ENCODE measurements around the gene CCT8.

Gene CCT8

GRCh38 chr21:29053656-29054055 lies 19.8 kb downstream of the CCT8 start:
- Histone ChIP-seq H3K4me3 (ENCODE audit: low read depth, low read length) (no peak overlapping the region), H4K91ac (ENCODE audit: low read depth, low read length) (no peak overlapping the region)

GRCh38 chr21:29053011-29053553 lies 20.4 kb downstream of the CCT8 start:
- H3K4me2 ChIP-seq (ENCODE audit: low read length): no peak overlapping the region
- H2BK120ac ChIP-seq (ENCODE audit: insufficient read depth, low read length, poor library complexity): no peak overlapping the region
- H3K18ac ChIP-seq (ENCODE audit: low read length): no peak overlapping the region
- H2AFZ ChIP-seq (ENCODE audit: insufficient read depth, low read length, poor library complexity): no peak overlapping the region
- H2BK5ac ChIP-seq (ENCODE audit: low read depth, low read length, poor library complexity): no peak overlapping the region
- no CpG with 5 or more reads among the region's 5 CpGs for WGBS (ENCODE audit: extremely low coverage, insufficient coverage, insufficient read length)
- H3K9ac ChIP-seq (ENCODE audit: low read length): no peak overlapping the region
- no peaks in the 10 kb centered on the region for H3K79me1 ChIP-seq (ENCODE audit: low read length)
- DNase-seq: no peak
- H3K4ac ChIP-seq (ENCODE audit: low read depth, low read length): no peak overlapping the region
- H4K91ac ChIP-seq (ENCODE audit: low read depth, low read length): no peak overlapping the region
- H3K4me1 ChIP-seq (ENCODE audit: control insufficient read depth in 1 of 2, insufficient read depth in 2 of 2, low read length in 2 of 2): no peaks in the 10 kb centered on the region
- H3K27me3 ChIP-seq (ENCODE audit: insufficient read depth, low read length): no peaks in the 10 kb centered on the region
- peaks cover 3% of the 10 kb centered on the region for H3K9me3 ChIP-seq (ENCODE audit: insufficient read depth, low read depth, low read length)
- H2AK5ac ChIP-seq (ENCODE audit: low read length): no peak overlapping the region
- no peak overlapping the region for H3K27ac ChIP-seq (ENCODE audit: low read depth, low read length)
- no peaks in the 10 kb centered on the region for H3K79me2 ChIP-seq (ENCODE audit: control insufficient read depth, insufficient read depth, low read length, poor library complexity)
- H3K4me3 ChIP-seq (ENCODE audit: low read depth, low read length): no peak overlapping the region
- H4K8ac ChIP-seq (ENCODE audit: low read depth, low read length): no peak overlapping the region
- peaks cover 17 to 43% of the 10 kb centered on the region in 2 experiments for H3K36me3 ChIP-seq (ENCODE audit: control insufficient read depth in 1 of 2, insufficient read depth in 2 of 2, low read length in 2 of 2)
- H4K12ac ChIP-seq (ENCODE audit: low read depth, low read length): no peak overlapping the region
- no peak overlapping the region for H3K23ac ChIP-seq (ENCODE audit: low read length)
- no peak overlapping the region for H3K14ac ChIP-seq (ENCODE audit: low read length)
- no peak overlapping the region for H2BK12ac ChIP-seq (ENCODE audit: low read length)

More at GRCh38 chr21:29053656-29054055, 19.8 kb downstream of the CCT8 start:
- Histone ChIP-seq H3K27me3 (ENCODE audit: insufficient read depth, low read length) (no peaks in the 10 kb centered on the region), H3K79me1 (ENCODE audit: low read length) (no peaks in the 10 kb centered on the region), H3K4me2 (ENCODE audit: low read length) (no peak overlapping the region), H3K14ac (ENCODE audit: low read length) (no peak overlapping the region), H3K18ac (ENCODE audit: low read length) (no peak overlapping the region), H4K8ac (ENCODE audit: low read depth, low read length) (no peak overlapping the region), H3K9ac (ENCODE audit: low read length) (no peak overlapping the region), H2AK5ac (ENCODE audit: low read length) (no peak overlapping the region), H4K12ac (ENCODE audit: low read depth, low read length) (no peak overlapping the region), H3K9me3 (ENCODE audit: insufficient read depth, low read depth, low read length) (peaks cover 3% of the 10 kb centered on the region), H3K27ac (ENCODE audit: low read depth, low read length) (no peak overlapping the region), H3K4me1 (ENCODE audit: control insufficient read depth in 1 of 2, insufficient read depth in 2 of 2, low read length in 2 of 2) (no peaks in the 10 kb centered on the region), H2BK5ac (ENCODE audit: low read depth, low read length, poor library complexity) (no peak overlapping the region), H3K79me2 (ENCODE audit: control insufficient read depth, insufficient read depth, low read length, poor library complexity) (no peaks in the 10 kb centered on the region), H2AFZ (ENCODE audit: insufficient read depth, low read length, poor library complexity) (no peak overlapping the region), H3K23ac (ENCODE audit: low read length) (no peak overlapping the region), H2BK120ac (ENCODE audit: insufficient read depth, low read length, poor library complexity) (no peak overlapping the region), H2BK12ac (ENCODE audit: low read length) (no peak overlapping the region), H3K36me3 (ENCODE audit: control insufficient read depth in 1 of 2, insufficient read depth in 2 of 2, low read length in 2 of 2) (peaks cover 21 to 46% of the 10 kb centered on the region in 2 experiments), H3K4ac (ENCODE audit: low read depth, low read length) (no peak overlapping the region)
- WGBS (ENCODE audit: extremely low coverage, insufficient coverage, insufficient read length): no CpG with 5 or more reads among the region's 4 CpGs
- DNase-seq: no peak

GRCh38 chr21:29052224-29052623 lies 21.2 kb downstream of the CCT8 start:
- H2BK5ac ChIP-seq (ENCODE audit: low read depth, low read length, poor library complexity): no peak overlapping the region
- DNase-seq: no peak
- H3K27ac ChIP-seq (ENCODE audit: low read depth, low read length): no peak overlapping the region
- H3K27me3 ChIP-seq (ENCODE audit: insufficient read depth, low read length): no peaks in the 10 kb centered on the region
- no peak overlapping the region for H4K8ac ChIP-seq (ENCODE audit: low read depth, low read length)
- H3K4me3 ChIP-seq (ENCODE audit: low read depth, low read length): no peak overlapping the region
- H3K4ac ChIP-seq (ENCODE audit: low read depth, low read length): no peak overlapping the region
- no peak overlapping the region for H2AFZ ChIP-seq (ENCODE audit: insufficient read depth, low read length, poor library complexity)
- H2BK12ac ChIP-seq (ENCODE audit: low read length): no peak overlapping the region
- peaks cover 3% of the 10 kb centered on the region for H3K9me3 ChIP-seq (ENCODE audit: insufficient read depth, low read depth, low read length)
- no peak overlapping the region for H3K18ac ChIP-seq (ENCODE audit: low read length)
- no peaks in the 10 kb centered on the region for H3K79me2 ChIP-seq (ENCODE audit: control insufficient read depth, insufficient read depth, low read length, poor library complexity)
- no peak overlapping the region for H4K12ac ChIP-seq (ENCODE audit: low read depth, low read length)
- no peak overlapping the region for H3K9ac ChIP-seq (ENCODE audit: low read length)
- no peak overlapping the region for H3K4me2 ChIP-seq (ENCODE audit: low read length)
- no peak overlapping the region for H3K23ac ChIP-seq (ENCODE audit: low read length)
- H3K14ac ChIP-seq (ENCODE audit: low read length): no peak overlapping the region
- no peaks in the 10 kb centered on the region for H3K4me1 ChIP-seq (ENCODE audit: control insufficient read depth in 1 of 2, insufficient read depth in 2 of 2, low read length in 2 of 2)
- peaks cover 12 to 42% of the 10 kb centered on the region in 2 experiments for H3K36me3 ChIP-seq (ENCODE audit: control insufficient read depth in 1 of 2, insufficient read depth in 2 of 2, low read length in 2 of 2)
- no CpG with 5 or more reads among the region's 5 CpGs for WGBS (ENCODE audit: extremely low coverage, insufficient coverage, insufficient read length)
- no peak overlapping the region for H2AK5ac ChIP-seq (ENCODE audit: low read length)
- H3K79me1 ChIP-seq (ENCODE audit: low read length): no peaks in the 10 kb centered on the region
- no peak overlapping the region for H4K91ac ChIP-seq (ENCODE audit: low read depth, low read length)
- H2BK120ac ChIP-seq (ENCODE audit: insufficient read depth, low read length, poor library complexity): no peak overlapping the region

GRCh38 chr21:29034678-29035077 lies 38.8 kb downstream of the CCT8 start:
- H3K79me1 ChIP-seq (ENCODE audit: low read length): no peaks in the 10 kb centered on the region
- no peak overlapping the region for H2BK5ac ChIP-seq (ENCODE audit: low read depth, low read length, poor library complexity)
- H3K4me2 ChIP-seq (ENCODE audit: low read length): no peak overlapping the region
- peak in 1 of 2 donors; percentile 28 for DNase-seq
- H4K91ac ChIP-seq (ENCODE audit: low read depth, low read length): no peak overlapping the region
- H2AK5ac ChIP-seq (ENCODE audit: low read length): no peak overlapping the region
- H3K23ac ChIP-seq (ENCODE audit: low read length): no peak overlapping the region
- H3K9ac ChIP-seq (ENCODE audit: low read length): no peak overlapping the region
- no peak overlapping the region for H2BK12ac ChIP-seq (ENCODE audit: low read length)
- H3K9me3 ChIP-seq (ENCODE audit: insufficient read depth, low read depth, low read length): no peaks in the 10 kb centered on the region
- H3K27me3 ChIP-seq (ENCODE audit: insufficient read depth, low read length): no peaks in the 10 kb centered on the region
- H3K4ac ChIP-seq (ENCODE audit: low read depth, low read length): no peak overlapping the region
- H3K36me3 ChIP-seq (ENCODE audit: control insufficient read depth in 1 of 2, insufficient read depth in 2 of 2, low read length in 2 of 2): peaks cover 11 to 23% of the 10 kb centered on the region in 2 experiments
- no peak overlapping the region for H3K4me3 ChIP-seq (ENCODE audit: low read depth, low read length)
- no peak overlapping the region for H3K14ac ChIP-seq (ENCODE audit: low read length)
- H3K4me1 ChIP-seq (ENCODE audit: control insufficient read depth in 1 of 2, insufficient read depth in 2 of 2, low read length in 2 of 2): no peaks in the 10 kb centered on the region
- H3K18ac ChIP-seq (ENCODE audit: low read length): no peak overlapping the region
- no CpG with 5 or more reads among the region's 1 CpG for WGBS (ENCODE audit: extremely low coverage, insufficient coverage, insufficient read length)
- no peak overlapping the region for H4K8ac ChIP-seq (ENCODE audit: low read depth, low read length)
- H2AFZ ChIP-seq (ENCODE audit: insufficient read depth, low read length, poor library complexity): no peak overlapping the region
- H3K27ac ChIP-seq (ENCODE audit: low read depth, low read length): no peak overlapping the region
- H2BK120ac ChIP-seq (ENCODE audit: insufficient read depth, low read length, poor library complexity): no peak overlapping the region
- no peaks in the 10 kb centered on the region for H3K79me2 ChIP-seq (ENCODE audit: control insufficient read depth, insufficient read depth, low read length, poor library complexity)
- H4K12ac ChIP-seq (ENCODE audit: low read depth, low read length): no peak overlapping the region
